GM21526 (cell line): Measurements from ENCODE around the gene ATG4C.
"Not testable (repeated sequence)": the region's sequence is repeated elsewhere in the genome, so short reads cannot be mapped to it uniquely, and the experiment has no call there.

Experiments
- ATAC-seq: cut with Tn5 transposase; IDR thresholded peaks from one replicate; pipeline ENCODE4 v1.9.1; 2021; ENCODE audit warnings: moderate library complexity; ENCODE audit not compliant: unreplicated experiment, low FRiP score

The ATG4C gene, protein sequence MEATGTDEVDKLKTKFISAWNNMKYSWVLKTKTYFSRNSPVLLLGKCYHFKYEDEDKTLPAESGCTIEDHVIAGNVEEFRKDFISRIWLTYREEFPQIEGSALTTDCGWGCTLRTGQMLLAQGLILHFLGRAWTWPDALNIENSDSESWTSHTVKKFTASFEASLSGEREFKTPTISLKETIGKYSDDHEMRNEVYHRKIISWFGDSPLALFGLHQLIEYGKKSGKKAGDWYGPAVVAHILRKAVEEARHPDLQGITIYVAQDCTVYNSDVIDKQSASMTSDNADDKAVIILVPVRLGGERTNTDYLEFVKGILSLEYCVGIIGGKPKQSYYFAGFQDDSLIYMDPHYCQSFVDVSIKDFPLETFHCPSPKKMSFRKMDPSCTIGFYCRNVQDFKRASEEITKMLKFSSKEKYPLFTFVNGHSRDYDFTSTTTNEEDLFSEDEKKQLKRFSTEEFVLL

DNA sequence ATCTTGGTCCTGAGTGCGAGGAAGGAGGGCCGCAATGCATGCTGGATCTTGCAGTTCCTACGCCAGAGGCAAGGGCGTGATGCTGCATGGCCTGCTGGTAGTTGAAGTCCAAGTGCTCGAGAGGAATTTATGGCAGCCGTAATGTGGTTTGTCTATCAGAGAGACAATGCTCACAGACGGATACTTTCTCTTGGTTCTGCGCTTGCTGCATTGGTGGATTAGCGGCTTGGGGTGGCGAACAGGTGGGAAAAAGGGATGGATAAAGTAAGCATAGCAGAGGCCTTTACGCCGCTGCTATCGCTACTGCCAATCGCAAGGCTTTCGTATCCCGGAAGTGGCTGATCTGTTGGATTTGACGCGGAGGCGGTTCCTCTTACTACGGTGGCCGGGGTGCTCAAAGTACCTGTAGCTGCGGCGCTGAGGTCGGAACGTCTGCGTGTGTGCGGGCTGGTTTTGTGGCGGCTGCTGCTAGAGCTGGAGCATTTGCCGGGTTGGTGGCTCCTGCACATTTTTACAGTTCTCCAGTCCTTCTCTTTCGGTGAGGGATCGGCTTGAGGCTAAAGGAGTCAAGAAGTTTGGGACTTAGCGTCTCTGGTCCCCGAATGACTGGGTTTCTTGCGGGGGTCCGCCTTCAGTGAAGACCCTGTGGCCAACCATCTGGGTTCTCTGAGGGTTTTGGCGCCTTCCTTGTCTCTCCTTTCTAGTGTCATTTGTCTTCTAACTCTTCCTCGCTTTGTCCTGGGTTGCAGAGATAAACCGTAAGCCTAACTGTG, at the start of gene ATG4C:
TSS of gene ATG4C (plus strand) at position 397 of the 773 bp plus-strand sequence. CDS start 19,655 bp downstream, outside the sequence.
- ATAC-seq, result peak; percentile 95

DNA sequence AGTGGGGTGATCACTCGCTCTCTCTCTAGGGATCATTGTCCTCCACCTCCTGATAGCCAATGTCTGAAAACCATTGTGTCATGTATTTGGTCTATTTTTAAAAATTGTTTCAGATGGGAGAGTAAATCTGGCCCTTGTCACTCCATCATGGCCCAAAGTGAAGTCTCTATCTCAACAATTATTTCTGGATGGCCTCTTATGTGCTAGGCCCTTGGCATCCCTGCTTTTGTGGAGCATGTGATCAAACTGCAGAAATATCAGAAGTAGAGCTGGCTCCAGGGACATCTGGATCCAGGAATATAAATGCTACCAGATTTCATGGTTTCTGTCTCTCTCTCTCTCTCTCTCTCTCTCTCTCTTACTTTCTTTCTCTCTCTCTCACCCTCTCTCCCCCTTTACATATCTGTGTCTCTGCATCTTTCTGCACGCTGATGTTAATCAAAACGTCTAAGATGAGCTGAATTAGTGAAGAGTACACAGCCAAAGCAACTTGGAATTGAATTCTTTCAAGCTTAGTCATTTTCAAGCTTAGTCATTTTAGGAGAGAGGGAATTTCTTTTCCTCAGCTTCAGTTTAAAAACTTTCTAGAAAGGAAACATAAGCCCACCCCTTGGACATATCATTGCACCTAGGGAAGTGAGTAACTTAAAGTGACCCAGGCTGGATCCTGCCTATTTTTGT, 48.3 kb upstream of the ATG4C start:
- ATAC-seq, result no peak

DNA sequence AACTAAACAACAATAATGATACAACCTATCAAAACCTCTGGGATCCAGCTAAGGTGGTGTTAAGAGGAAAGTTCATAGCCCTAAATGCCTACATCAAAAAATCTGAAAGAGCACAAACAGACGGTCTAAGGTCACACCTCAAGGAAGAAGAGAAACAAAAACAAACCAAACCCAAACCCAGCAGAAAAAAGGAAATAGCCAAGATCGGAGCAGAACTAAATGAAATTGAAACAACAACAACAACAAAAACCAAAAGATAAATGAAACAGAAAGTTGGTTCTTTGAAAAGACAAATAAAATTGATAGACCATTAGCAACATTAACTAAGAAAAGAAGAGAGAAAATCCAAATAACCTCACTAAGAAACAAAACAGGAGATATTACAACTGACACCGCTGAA, 43.2 kb upstream of the ATG4C start:
- not testable (repeated sequence) for ATAC-seq

DNA sequence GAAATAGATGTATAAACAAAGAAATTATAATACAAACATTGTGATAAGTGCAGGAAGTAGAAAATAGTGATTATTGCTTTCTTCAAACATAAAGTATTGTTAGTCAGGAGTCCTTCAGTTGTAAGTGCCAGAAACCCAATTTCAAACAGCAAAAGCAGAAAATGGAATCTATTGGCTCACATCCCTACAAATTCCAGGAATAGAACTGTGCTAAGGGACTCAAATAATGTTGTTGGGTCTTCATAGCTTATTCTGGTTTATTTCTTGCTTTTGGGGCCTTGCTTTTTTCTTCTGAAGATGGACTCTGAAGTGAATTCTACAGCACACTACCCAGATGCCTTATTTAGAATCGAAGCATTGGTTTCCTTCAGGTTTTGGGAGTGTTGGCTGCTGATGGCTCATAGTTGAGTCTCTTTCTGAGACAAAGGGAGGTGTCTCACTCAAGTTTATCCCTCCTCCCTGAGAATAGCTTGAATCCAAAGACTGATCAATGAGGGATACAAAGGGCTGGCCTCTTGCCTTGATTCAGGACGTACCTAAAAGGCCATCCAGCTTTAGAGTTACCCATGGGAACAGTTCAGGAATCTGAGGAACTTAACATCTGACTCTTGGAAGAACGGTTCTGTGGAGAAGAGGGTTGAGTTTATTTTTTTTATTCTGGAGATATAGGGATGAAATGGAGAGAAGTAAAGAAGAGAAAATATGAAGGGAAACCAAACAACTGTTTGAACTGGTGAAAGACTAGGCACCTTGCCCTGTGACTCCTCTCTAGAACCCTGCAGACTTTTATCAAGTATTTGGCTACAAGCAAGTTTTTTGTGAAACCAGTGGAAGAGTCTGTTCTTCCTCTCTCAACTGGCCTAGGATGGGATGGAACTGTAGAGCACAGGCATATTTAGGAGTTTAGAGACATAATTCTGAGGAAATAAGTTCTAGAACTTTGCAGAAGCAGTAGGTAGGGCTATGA, 39.0 kb upstream of the ATG4C start:
- no peak for ATAC-seq

DNA sequence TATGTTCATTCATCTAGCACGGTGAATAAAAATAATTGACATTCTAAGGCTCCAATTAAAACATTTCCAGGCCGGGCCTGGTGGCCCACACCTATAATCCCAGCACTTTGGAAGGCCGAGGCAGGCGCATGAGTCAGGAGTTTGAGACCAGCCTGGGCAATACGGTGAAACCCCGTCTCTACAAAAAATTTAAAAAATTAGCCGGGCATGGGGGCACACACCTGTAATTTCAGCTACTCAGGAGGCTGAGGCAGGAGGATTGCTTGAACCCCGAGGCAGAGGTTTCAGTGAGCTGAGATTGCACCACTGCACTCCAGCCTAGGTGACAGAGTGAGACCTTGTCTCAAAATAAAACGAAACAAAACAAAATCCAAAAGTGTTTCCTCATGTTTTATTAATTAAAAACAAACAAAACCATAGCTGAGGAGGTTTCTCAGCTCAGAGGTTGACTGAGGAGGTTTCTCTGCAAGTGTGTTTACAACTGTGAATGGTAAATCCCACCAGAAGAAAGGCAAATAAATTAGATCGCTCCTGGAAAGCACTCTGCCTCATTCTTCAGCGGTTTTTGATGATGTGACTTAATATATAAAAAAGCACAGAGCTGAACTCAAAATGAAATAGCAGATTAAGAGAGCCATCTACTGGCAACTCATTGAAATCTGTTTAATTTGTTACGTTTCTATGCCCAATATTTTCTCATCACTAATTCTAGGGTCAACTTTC, 37.7 kb upstream of the ATG4C start:
- no peak for ATAC-seq

DNA sequence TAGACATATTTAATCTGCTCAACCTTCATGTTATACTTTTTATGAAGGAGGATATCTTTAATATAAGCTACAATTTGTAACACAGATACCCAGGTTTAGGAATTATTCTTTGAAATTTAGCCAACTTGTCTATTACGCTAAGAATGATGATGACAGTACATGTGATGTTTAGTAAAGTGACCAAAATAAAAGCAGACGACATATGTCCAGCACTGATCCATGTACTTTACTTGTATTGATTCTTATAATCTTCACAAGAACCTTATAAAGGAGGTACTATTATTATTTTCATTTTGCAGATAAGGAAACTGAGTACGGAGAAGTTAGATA, 37.2 kb upstream of the ATG4C start:
- no peak for ATAC-seq

DNA sequence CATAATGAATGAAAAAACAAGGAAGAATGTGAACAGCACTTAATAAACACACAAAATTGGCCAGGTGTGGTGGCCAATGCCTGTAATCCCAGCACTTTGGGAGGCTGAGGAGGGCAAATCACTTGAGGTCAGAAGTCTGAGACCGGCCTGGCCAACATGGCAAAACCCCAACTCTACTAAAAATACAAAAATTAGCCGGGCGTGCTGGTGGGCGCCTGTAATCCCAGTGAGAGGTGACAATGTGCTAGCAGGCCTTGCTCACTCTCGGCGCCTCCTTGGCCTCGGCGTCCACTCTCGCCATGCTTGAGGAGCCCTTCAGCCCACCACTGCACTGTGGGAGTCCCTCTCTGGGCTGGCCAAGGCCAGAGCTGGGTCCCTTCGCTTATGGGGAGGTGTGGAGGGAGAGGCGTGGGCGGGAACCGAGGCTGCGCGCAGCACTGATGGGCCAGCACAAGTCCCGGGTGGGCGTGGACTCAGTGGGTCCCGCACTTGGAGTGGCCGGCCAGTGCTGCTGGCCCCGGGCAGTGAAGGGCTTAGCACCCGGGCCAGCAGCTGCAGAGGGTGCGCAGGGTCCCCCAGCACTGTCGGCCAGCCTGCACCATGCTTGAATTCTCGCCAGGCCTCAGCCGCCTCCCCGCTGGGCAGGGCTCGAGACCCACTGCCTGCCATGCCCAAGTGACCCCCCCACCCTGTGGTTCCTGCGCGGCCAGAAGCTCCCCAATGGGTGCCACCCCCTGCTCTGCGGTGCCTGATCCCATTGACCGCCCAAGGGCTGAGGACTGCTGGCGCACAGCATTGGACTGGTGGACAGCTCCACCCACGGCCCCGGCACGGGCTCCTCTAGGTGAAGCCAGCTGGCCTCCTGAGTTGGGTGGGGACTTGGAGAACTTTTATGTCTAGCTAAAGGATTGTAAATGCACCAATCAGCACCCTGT, 30.6 kb upstream of the ATG4C start:
- ATAC-seq, result no peak

DNA sequence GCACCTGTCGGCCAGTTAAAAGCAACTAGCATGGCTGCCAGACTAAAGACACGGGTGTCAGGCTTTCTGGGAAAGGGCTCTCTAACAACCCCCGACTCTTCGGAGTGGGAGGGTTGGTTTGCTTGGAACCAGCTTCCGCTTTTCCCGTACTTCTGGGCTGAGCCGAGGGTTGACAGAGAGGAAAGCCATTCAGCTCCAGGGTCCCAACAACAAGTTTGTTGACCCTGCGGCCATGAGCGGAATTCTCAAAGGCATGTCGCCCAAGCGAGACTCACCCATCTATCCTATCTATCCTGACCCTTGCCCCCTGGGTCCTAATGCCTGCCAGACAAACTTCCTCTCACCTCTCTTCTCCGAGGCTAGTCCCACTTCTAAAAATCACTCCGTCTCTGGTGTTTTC, 29.0 kb upstream of the ATG4C start:
- ATAC-seq, result not testable (repeated sequence)

DNA sequence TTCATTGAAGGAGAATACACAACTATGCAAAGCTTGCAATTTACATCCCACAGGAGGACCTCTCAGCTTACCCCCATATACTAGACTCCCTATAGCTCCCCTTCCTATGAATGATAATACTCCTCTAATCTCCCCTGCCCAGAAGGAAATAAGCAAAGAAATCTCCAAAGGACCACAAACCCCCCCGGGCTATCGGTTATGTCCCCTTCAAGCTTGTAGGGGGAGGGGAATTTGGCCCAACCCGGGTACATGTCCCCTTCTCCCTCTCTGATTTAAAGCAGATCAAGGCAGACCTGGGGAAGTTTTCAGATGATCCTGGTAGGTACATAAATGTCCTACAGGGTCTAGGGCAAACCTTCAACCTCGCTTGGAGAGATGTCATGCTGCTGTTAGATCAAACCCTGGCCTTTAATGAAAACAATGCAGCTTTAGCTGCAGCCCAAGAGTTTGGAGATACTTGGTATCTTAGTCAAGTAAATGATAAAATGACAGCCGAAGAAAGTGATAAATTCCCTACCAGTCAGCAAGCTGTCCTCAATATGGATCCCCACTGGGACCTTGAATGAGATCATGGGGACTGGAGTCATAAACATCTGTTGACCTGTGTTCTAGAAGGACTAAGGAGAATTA, 27.6 kb upstream of the ATG4C start:
- ATAC-seq, result not testable (repeated sequence)

DNA sequence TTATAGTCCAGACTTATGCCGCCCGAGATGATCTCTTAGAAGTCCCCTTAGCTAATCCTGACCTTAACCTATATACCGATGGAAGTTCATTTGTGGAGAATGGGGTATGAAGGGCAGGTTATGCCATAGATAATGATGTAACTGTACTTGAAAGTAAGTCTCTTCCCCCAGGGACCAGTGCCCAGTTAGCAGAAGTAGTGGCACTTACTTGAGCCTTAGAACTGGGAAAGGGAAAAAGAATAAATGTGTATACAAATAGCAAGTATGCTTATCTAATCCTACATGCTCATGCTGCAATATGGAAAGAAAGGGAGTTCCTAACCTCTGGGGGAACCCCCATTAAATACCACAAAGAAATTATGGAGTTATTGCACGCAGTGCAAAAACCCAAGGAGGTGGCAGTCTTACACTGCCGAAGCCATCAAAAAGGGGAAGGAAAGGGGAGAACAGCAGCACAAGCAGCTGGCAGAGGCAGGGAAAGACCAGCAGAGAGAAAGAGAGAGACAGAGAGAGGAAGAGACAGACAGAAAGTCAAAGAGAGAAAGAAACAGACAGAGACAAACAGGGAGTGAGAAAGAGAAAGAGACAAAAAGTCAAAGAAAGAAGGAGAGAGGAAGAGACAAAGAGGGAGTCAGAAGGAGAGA, 24.6 kb upstream of the ATG4C start:
- ATAC-seq, result not testable (repeated sequence)

DNA sequence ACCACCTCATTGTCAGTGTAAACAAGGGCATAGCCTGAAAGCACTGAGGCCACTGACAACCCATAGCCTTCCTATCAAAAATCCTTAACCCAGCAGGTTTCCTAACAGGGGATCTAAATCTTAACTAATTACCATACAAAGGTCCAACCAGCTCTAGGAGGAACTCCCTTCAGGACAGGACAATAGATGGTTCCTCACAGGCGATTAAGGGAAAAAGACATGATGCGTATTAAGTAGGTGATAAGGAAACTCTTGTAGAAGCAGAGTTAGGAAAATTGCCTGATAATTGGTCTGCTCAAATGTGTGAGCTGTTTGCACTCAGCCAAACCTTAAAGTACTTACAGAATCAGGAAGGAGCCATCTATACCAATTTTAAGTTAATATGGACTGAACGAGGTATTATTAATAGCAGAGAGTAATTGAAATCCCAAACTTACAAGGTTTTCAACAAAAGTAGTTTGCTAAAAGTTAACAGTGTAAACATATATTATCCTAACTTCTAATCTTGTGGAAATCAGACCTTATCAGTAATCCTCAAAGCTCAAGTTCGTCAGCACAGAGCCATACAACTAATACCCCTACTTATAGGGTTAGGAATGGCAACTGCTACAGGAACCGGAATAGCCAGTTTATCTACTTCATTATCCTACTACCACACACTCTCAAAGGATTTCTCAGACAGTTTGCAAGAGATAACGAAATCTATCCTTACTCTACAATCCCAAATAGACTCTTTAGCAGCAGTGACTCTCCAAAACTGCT, 23.7 kb upstream of the ATG4C start:
- not testable (repeated sequence) for ATAC-seq

DNA sequence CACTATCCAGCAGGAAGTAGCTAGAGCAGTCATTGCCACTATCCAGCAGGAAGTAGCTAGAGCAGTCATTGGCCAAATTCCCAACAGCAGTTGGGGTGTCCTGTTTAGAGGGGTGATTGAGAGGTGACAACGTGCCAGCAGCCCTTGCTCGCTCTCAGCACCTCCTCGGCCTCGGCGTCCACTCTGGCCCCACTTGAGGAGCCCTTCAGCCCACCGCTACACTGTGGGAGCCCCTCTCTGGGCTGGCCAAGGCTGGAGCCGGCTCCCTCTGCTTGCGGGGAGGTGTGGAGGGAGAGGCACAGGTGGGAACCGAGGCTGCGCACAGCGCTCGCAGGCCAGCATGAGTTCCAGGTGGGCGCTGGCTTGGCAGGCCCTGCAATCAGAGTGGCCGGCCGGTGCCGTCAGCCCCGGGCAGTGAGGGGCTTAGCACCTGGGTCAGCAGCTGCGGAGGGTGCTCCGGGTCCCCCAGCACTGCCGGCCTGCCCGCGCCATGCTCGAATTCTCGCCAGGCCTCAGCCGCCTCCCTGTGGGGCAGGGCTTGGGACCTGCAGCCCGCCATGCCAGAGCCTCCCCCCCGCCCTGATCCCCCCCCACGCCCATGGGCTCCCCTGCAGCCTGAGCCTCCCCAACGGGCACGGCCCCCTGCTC, 22.6 kb upstream of the ATG4C start:
- not testable (repeated sequence) for ATAC-seq

DNA sequence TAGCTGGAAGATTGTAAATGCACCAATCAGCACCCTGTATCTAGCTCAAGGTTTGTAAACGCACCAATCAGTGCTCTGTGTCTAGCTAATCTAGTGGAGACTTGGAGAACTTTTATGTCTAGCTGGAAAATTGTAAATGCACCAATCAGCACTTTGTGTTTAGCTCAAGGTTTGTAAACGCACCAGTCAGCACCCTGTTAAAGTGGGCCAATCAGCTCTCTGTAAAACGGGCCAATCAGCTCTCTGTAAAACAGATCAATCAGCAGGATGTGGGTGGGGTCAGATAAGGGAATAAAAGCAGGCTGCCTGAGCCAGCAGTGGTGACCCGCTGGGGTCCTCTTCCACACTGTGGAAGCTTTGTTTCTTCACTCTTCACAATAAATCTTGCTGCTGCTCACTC, 21.9 kb upstream of the ATG4C start:
- not testable (repeated sequence) for ATAC-seq

DNA sequence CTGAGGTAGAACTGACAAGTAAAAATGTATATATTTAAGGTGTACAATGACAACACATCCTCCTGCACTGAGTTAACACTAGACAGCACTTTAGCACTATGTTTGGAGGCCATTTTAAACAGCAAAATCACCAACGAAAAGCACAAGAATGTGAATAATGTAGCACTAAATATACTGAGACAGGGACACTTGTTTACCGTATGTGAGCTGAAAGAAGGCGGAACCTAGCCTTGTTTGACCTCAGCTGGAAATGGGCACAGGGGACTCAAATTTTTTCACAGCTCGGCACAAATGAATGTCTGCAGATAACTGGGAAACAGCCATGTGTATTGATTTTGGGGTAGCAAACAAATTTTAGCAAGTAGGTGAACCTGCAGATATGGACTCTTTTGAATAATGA, 18.0 kb upstream of the ATG4C start:
- no peak for ATAC-seq

DNA sequence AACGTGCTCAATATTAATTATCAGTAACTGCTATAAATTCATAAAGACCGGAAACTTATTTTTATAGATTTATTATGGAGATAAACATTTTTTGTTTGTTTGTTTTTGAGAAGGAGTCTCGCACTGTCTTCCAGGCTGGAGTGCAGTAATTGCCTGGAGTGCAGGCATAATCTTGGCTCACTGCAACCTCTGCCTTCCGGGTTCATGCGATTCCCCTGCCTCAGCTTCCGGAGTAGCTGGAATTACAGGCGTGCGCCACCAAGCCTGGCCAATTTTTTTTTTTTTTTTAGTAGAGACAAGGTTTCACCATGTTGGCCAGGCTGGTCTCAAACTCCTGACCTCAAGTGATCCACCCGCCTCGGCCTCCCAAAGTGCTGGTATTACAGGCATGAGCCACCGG, 15.4 kb upstream of the ATG4C start:
- not testable (repeated sequence) for ATAC-seq

DNA sequence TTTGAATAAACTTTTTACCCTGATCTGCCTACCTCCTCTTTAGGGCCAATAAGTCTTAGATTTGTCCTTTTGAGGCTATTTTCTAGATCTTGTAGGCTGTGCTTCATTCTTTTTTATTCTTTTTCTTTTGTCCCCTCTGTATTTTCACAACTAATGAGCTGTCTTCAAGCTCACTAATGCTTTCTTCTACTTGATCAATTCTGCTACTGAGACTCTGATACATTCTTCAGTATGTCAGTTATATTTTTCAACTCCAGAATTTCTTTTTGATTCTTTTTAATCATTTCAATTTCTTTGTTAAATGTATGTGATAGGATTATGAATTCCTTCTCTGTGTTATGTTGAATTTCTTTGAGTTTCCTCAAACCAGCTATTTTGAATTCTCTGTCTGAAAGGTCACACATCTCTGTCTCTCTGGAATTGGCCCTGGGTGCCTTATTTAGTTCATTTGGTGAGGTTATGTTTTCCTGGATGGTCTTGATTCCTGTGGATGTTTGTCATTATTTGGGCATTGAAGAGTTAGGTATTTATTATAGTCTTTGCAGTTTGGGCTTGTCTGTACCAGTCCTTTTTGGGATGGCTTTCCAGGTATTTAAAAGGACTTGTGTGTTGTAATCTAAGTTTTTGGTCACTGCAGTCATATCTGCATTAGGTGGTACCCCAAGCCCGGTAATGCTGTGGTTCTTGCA, 11.2 kb upstream of the ATG4C start:
- ATAC-seq, result no peak
